HG03280 (cell line): ENCODE data around the gene POU2F2.

Source experiments
- ATAC-seq: cut with Tn5 transposase; IDR thresholded peaks from one replicate; pipeline ENCODE4 v1.9.1; 2021; ENCODE audit warnings: mild to moderate bottlenecking, moderate library complexity; ENCODE audit not compliant: unreplicated experiment

Gene POU2F2

DNA sequence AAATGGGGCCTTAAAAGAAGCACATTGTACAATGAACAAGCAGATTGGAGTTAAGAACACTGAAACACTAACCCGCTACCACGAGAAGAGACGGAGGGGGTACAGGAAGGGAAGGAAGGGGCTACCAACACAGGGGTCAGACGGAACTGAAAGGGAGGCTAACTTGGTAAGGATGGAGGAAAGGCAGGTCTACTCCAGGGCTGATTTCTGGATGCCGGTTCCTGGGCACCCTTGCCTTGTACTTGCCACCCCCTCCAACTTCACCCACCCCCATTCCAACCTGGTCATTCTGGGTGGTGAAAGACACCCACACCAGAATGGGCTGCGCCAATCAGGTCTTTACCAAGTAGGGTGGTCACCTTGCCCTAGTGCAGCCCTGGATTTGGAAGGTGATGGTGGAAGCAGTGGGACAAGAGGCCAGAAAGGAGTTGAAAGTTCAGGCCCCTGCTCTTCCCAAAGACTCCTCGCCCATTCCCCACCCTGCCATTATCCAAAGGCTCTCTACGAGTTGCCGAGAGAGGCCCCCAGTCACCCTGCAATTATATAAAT, 46.0 kb downstream of the POU2F2 start:
- ATAC-seq = no peak

DNA sequence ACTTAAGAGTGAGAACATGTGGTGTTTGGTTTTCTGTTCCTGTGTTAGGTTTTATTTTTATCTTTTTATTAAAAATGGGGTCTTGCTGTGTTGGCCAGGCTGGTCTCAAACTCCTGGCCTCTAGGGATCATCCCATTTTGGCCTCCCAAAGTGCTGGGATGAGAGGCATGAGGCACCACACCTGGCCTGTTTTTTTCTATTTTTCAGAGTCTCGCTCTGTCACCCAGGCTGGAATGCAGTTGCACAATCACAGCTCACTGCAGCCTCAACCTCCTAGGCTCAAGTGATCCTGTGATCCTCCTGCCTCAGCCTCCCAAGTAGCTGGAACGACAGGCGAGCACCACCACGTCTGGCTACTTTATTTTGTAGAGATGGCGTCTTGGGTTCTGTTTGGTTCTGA, 48.7 kb downstream of the POU2F2 start:
- ATAC-seq = no peak

DNA sequence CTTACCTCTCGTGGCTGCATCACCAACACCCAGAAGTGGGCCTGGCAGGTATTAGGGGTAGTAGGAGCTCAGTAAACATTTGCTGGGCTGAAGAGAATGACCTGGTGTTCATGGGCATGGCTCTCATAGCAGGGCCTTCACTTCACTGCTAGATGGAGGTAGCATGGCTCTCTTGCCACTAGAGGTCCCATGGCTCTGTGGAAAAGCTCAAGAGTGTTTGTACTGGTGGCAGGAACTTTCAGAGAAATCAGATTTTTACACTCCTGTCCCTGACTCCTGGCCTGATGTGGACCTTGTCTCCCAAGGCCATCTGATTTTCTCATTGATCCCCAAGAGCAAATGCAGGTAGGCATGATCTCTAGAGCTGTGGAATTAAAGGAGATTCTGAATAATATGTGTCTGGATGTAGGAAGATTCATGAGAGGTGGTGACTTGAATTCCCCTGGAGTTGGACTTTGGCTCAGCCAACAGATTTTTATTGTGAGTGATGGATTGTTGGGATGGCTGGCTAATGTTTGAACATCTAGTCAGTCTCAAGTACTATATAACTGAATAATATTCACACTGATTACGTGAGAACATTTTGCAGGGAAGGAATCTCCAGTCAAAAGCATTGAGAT, 50.6 kb downstream of the POU2F2 start:
- ATAC-seq = no peak

DNA sequence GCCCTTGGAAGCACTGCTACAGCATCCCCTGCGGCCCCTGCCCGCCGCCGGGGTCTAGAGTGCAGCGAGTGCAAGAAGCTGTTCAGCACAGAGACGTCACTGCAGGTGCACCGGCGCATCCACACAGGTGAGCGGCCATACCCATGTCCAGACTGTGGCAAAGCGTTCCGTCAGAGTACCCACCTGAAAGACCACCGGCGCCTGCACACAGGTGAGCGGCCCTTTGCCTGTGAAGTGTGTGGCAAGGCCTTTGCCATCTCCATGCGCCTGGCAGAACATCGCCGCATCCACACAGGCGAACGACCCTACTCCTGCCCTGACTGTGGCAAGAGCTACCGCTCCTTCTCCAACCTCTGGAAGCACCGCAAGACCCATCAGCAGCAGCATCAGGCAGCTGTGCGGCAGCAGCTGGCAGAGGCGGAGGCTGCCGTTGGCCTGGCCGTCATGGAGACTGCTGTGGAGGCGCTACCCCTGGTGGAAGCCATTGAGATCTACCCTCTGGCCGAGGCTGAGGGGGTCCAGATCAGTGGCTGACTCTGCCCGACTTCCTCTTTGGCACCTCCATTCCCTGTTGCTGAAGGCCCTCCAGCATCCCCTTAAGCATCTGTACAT, 51.4 kb downstream of the POU2F2 start:
- ATAC-seq = no peak

DNA sequence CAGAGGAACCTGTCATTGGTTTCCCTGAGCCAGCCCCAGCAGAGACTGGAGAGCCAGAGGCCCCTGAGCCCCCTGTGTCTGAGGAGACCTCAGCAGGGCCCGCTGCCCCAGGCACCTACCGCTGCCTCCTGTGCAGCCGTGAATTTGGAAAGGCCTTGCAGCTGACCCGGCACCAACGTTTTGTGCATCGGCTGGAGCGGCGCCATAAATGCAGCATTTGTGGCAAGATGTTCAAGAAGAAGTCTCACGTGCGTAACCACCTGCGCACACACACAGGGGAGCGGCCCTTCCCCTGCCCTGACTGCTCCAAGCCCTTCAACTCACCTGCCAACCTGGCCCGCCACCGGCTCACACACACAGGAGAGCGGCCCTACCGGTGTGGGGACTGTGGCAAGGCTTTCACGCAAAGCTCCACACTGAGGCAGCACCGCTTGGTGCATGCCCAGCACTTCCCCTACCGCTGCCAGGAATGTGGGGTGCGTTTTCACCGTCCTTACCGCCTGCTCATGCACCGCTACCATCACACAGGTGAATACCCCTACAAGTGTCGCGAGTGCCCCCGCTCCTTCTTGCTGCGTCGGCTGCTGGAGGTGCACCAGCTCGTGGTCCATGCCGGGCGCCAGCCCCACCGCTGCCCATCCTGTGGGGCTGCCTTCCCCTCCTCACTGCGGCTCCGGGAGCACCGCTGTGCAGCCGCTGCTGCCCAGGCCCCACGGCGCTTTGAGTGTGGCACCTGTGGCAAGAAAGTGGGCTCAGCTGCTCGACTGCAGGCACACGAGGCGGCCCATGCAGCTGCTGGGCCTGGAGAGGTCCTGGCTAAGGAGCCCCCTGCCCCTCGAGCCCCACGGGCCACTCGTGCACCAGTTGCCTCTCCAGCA, 52.1 kb downstream of the POU2F2 start:
- no peak for ATAC-seq

DNA sequence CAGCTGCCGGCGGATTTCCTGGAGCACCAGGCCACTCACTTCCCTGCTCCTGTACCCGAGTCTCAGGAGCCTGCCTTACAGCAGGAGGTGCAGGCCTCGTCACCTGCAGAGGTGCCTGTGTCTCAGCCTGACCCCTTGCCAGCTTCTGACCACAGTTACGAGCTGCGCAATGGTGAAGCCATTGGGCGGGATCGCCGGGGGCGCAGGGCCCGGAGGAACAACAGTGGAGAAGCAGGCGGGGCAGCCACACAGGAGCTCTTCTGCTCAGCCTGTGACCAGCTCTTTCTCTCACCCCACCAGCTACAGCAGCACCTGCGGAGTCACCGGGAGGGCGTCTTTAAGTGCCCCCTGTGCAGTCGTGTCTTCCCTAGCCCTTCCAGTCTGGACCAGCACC, 53.0 kb downstream of the POU2F2 start:
- ATAC-seq = no peak

DNA sequence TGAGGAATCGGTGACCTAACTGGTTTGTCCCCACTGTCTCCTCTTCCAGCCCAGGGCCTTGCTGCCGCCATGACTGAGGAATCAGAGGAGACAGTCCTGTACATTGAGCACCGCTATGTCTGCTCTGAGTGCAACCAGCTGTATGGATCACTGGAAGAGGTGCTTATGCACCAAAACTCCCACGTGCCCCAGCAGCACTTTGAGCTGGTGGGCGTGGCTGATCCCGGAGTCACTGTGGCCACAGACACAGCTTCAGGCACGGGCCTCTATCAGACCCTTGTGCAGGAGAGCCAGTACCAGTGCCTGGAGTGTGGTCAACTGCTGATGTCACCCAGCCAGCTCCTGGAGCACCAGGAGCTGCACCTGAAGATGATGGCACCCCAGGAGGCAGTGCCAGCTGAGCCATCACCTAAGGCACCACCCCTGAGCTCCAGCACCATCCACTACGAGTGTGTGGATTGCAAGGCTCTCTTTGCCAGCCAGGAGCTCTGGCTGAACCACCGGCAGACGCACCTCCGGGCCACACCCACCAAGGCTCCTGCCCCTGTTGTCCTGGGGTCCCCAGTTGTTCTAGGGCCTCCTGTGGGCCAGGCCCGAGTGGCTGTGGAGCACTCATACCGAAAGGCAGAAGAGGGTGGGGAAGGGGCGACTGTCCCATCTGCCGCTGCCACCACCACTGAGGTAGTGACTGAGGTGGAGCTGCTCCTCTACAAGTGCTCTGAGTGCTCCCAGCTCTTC, 53.5 kb downstream of the POU2F2 start:
- no peak for ATAC-seq

DNA sequence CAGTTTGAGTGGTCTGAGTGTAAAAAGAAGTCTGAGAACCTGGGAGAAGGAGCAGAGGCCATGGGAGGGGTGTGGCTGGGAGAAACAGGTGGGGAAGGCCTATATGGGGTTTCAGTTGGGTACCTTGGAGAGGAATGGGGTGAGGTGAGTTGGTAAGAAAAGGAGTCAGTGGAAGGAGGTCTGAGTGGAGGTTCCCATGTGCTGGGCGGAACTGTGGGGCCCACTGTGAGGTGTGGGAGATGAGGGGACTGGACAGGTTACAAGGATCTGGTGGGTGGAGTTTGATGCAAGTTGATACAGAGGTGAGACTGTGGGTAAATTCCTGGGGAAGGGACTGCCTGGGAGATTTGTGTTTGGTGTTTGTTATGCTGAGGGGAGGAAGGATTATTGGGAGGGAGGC, 54.2 kb downstream of the POU2F2 start:
- no peak for ATAC-seq

DNA sequence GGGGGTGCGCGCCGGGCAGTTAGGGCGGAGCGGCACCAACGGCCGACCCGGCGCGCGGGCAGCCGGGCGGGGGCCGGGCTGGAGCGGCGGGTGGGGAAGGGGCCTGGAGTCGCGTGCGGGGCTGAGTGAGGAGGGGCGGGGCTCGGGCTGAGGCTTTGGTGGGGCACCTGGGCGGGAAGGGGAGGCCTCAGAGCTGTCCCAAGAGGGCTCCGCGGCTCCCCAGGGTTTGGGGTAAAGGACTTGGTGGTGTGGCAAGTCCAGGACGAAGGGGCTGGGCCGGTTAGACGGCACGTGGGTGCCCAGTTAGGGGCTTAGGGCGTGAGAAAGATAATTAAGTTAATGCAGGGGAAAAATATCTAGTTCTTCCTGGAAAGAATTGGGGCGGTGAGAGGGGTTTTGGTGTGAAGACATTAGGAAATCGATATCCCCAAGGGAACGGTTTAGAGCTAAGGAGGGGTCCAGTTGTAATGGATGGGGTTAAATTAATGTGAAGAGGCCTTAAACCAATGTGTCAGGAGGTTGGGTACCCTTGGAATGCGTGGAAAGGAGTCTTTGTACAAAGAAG, 55.8 kb downstream of the POU2F2 start:
- no peak for ATAC-seq

DNA sequence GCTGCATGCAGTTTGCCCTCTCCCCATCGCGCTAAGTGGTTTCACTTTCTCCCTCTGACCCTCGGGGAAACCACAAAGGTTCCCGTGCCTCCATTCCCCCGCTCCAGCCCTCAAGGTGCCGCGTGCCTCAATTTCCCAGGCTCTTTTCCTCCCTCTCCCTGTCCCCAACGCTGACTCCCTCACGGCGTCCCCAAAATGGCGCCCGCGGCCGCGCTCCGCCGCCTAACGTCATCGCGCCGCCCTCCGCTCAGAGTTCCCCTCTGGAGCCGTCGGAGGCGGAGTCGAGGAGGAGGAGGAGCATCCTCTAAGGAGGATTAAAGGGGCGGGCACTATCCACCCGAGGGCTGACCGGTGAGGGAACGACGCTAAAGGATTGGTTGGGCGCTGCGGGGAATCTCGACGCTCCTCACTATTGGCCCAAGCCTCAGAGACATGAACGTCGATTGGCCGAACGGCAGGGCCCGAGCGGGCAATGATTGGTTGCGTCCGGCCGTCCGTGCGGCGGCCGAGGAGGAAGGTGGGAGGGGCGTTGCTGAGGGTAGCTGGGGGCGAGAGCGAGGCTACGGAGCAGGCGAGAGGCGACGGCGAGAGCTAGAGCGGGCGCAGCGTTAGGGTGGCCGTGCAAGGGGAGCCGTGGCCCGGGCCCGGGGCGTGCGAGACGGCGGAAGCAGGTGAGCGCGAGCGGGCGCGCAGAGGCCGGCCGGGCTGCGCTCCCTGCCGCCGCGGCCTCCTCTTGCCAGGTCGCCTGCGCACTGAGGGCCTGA, 56.4 kb downstream of the POU2F2 start, which contains the start of gene ZNF574:
ZNF574 (plus strand) TSS at position 551 of the 764 bp plus-strand sequence. CDS start 2,441 bp downstream, outside the sequence.
- ATAC-seq = peak; percentile 92

DNA sequence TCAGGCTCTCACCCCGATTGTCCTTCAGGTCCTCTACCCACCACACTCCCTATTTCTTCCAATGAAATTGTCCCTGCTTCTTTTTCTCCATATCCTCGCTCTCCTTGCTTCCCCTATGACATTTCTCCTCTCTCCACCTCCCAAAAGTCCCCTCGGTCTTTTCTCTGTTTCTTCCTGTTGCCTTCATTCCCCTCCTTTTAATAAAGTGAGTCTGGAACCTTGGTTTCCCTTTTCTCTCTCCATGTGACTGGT, 57.0 kb downstream of the POU2F2 start:
- ATAC-seq = no peak

DNA sequence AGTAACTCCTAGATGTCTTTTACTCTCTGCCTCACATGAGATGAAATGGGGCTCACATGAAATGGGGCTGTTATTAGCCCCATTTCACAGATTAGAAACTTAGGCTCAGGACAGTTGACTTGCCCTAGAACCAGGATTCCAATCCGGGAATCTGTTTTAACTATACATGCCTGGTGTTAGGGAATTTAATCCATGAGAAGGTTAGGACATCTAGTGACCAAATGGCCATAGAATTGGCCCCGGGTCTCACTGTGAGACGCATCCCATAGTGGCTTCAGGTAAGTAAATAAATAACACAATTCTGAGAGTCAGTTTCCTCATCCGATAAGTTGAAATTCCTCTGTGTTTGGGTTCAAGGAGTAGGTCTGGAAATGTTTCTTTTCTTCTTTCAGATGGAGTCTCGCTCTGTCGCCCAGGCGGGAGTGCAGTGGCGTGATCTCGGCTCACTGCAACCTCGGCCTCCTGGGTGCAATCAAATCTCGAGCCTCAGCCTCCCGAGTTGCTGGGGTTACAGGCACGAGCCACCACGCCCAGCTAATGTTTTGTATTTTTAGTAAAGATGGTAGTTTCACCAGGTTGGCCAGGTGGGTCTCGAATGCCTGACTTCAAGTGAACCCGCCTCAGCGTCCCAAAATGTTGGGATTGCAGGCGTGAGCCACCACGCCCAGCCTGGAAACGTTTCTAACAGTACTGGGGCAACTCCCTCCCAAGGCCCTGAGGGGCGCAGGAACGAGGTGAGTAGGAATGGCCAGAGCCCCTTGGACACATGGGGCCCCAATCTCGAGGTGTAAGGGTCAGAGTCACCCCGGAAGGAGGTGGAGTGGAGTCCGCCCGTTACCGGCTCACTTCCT, 57.5 kb downstream of the POU2F2 start:
- ATAC-seq = no peak

DNA sequence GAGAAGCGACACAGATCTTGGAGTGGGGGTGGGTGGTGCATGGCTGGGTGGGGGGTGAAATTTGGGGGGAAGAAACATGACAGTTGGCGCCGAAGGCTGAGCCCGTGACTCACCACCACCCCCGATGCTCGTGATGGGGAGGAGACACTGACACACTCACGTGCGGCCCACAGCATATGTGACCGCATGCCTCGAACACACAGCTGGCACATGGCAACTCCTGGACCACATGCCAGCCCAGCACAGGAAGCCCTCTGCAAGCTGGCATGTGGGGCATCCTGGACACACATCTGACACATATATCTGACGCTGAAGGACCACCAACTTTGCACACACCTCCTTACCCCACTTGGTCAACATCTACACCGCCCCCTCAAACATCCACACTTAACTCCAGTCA, 61.0 kb downstream of the POU2F2 start:
- ATAC-seq = no peak

DNA sequence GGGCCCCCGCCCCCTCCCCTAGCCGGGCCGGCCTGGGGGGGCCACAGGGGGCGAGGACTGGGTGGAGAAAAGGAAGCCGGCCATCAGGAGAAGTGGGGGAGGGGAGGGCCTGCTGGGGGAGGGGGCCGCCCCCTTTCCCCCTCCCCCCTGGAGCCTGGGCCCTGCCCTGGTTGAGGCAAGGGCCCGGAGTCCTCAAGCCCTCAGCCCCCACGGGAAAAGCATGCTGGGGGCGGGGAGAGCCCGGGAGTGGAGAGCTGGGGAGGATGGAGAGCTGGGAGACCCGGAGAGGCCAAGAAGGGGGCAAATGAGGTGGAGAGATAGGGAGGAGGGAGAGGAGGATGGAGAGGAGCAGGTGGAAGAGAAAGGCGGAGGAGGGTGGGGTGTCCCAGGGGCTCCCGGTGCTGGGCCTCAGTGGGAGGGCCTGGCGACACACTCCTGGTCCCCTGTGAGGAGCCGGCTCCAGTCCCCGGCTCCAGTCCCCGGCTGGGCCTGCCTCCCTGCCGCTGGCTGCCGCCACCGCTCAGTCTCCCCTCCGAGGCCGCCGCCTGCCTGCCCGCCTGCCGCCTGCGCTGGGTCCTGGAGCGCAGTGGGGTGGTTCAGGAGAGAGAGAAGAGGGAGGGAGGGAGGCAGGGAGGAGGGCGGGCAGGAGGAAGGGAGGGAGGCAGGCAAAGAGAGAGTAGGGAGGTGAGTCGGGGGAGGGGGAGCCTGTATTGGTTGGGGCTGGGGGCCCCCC, 62.5 kb downstream of the POU2F2 start, which contains the start of gene GRIK5:
GRIK5 (minus strand) TSS at position 588 of the 733 bp plus-strand sequence. CDS start 4,436 bp downstream, outside the sequence.
- no peak for ATAC-seq

DNA sequence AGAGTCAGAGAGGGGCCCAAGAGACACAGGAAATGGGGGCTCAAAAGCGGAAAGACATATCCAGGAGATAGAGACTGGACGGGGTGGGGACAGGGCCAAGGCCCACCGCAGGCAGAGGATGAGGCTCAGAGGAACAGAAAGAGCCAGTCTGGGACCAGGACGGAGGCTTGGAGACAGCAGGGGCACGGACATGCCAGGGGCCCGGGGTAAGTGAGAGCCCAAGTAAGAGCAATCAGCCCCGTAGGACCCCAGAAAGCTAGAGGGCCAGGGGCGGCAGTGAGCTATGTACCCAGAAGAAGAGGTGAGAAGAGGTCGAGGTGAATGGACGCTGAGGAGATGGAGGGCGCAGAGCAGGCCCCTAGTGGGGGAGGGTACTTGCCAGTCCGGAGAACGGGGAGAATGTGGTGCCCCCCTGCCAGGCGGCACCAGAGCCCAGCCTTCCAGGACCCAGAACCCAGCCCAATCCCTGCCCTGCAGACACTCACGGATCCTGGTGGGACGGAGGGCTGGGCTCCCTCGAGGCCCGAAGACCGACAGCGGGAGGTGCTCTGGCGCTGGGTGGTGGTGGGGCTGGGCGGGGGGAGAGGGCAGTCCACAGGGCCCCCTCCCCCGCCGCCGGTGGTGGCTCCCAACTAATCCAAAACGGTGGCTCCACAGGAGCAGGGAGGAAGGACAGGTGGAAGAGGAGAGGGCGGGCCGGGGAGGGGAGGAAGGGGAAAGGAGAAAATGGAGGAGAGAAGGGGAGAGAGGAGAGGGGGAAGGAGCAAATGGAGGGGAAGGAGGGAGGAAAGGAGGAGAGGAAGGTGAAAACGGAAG, 63.3 kb downstream of the POU2F2 start:
- no peak for ATAC-seq

DNA sequence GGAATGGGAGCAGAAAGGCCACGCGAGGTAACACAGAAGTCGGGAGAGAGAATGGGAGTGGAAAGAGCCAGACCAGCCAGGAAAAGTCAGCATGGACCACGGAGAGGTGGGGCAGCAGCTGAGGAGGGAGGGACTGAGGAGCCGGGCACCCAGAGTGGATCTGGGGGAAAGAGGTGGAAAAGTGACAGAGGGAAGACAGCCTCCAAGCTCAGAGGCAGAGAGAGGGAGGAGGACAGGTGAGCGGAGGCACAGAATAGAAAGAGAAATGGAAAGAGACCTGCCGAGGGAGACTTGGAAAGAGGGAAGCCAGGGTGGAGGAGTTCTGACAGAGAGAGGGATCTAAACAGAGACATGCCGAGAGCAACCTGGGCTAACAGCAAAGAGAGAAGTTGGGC, 63.9 kb downstream of the POU2F2 start:
- no peak for ATAC-seq

DNA sequence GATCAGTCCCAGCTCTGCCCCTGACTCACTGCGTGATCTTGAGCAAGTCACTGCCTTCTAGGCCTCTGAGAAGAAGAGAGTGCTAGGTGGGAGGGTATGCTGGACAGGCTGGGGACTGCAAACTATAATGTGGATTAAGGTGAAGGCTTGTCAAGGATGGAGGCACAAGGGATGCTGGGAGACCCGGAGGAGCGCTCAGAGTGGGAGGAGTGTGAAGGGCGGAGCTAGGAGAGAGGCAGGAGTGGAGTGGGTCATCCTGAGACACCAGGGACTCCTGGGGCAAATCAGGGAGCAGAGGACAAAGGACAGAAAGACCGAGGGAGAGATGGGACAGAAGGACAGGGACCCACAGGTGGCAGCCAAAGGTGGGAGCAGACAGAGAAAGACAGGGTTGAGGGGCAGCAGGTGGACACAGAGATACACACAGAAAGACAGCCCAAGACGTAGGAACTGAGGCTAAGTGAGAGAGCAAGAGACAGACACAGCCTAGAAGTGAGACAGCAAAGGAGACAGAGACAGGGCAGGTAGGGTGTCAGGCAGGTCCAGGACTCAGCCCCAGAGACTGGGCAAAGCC, 64.8 kb downstream of the POU2F2 start:
- ATAC-seq = no peak
